ENCODE measurements around the gene NMD3.

Gene NMD3

GRCh38 chr3:161284989-161285388 lies 63.9 kb downstream of the NMD3 start:
- no peak overlapping the region for H3K4me3 ChIP-seq (ENCODE audit: low read depth, low read length)
- no peaks in the 10 kb centered on the region for H3K27me3 ChIP-seq (ENCODE audit: control insufficient read depth, insufficient read depth, low read length)
- H3K27ac ChIP-seq (ENCODE audit: low read depth, low read length), result no peak overlapping the region
- H3K9me3 ChIP-seq (ENCODE audit: control insufficient read depth, insufficient read depth, low read length), result no peaks in the 10 kb centered on the region
- H3K4me1 ChIP-seq (ENCODE audit: control insufficient read depth, insufficient read depth, low read length), result no peaks in the 10 kb centered on the region
- no peak overlapping the region for H3K9ac ChIP-seq (ENCODE audit: low read depth, low read length)
- H3K36me3 ChIP-seq (ENCODE audit: control insufficient read depth, insufficient read depth, low read length), result no peaks in the 10 kb centered on the region

- Histone ChIP-seq H3K9ac (ENCODE audit: low read depth, low read length) (no peak overlapping the region), H3K36me3 (ENCODE audit: control insufficient read depth, insufficient read depth, low read length) (no peaks in the 10 kb centered on the region), H3K4me3 (ENCODE audit: low read depth, low read length) (no peak overlapping the region), H3K9me3 (ENCODE audit: control insufficient read depth, insufficient read depth, low read length) (no peaks in the 10 kb centered on the region), H3K27me3 (ENCODE audit: control insufficient read depth, insufficient read depth, low read length) (no peaks in the 10 kb centered on the region), H3K4me1 (ENCODE audit: control insufficient read depth, insufficient read depth, low read length) (no peaks in the 10 kb centered on the region), H3K27ac (ENCODE audit: low read depth, low read length) (no peak overlapping the region)
Observed at GRCh38 chr3:161289174-161289573, 68.1 kb downstream of the NMD3 start.

- H3K9ac ChIP-seq (ENCODE audit: low read depth, low read length), result no peak overlapping the region
- no peak overlapping the region for H3K27ac ChIP-seq (ENCODE audit: low read depth, low read length)
- H3K36me3 ChIP-seq (ENCODE audit: control insufficient read depth, insufficient read depth, low read length), result no peaks in the 10 kb centered on the region
- no peak overlapping the region for H3K4me3 ChIP-seq (ENCODE audit: low read depth, low read length)
- no peaks in the 10 kb centered on the region for H3K9me3 ChIP-seq (ENCODE audit: control insufficient read depth, insufficient read depth, low read length)
- H3K27me3 ChIP-seq (ENCODE audit: control insufficient read depth, insufficient read depth, low read length), result no peaks in the 10 kb centered on the region
- H3K4me1 ChIP-seq (ENCODE audit: control insufficient read depth, insufficient read depth, low read length), result no peaks in the 10 kb centered on the region
Observed at GRCh38 chr3:161291191-161291901, 70.2 kb downstream of the NMD3 start.

GRCh38 chr3:161293381-161293780 lies 72.3 kb downstream of the NMD3 start:
- Histone ChIP-seq H3K36me3 (ENCODE audit: control insufficient read depth, insufficient read depth, low read length) (no peaks in the 10 kb centered on the region), H3K9ac (ENCODE audit: low read depth, low read length) (no peak overlapping the region), H3K27me3 (ENCODE audit: control insufficient read depth, insufficient read depth, low read length) (no peaks in the 10 kb centered on the region), H3K9me3 (ENCODE audit: control insufficient read depth, insufficient read depth, low read length) (no peaks in the 10 kb centered on the region), H3K4me3 (ENCODE audit: low read depth, low read length) (no peak overlapping the region), H3K4me1 (ENCODE audit: control insufficient read depth, insufficient read depth, low read length) (no peaks in the 10 kb centered on the region), H3K27ac (ENCODE audit: low read depth, low read length) (no peak overlapping the region)

GRCh38 chr3:161295325-161295724 lies 74.2 kb downstream of the NMD3 start:
- Histone ChIP-seq H3K27me3 (ENCODE audit: control insufficient read depth, insufficient read depth, low read length) (no peaks in the 10 kb centered on the region), H3K4me3 (ENCODE audit: low read depth, low read length) (no peak overlapping the region), H3K9ac (ENCODE audit: low read depth, low read length) (no peak overlapping the region), H3K9me3 (ENCODE audit: control insufficient read depth, insufficient read depth, low read length) (peaks cover 6% of the 10 kb centered on the region; the same call in 1 of the 2 replicates), H3K27ac (ENCODE audit: low read depth, low read length) (no peak overlapping the region), H3K4me1 (ENCODE audit: control insufficient read depth, insufficient read depth, low read length) (no peaks in the 10 kb centered on the region), H3K36me3 (ENCODE audit: control insufficient read depth, insufficient read depth, low read length) (no peaks in the 10 kb centered on the region)

- Histone ChIP-seq H3K4me3 (ENCODE audit: low read depth, low read length) (no peak overlapping the region), H3K9ac (ENCODE audit: low read depth, low read length) (no peak overlapping the region), H3K27ac (ENCODE audit: low read depth, low read length) (no peak overlapping the region), H3K27me3 (ENCODE audit: control insufficient read depth, insufficient read depth, low read length) (no peaks in the 10 kb centered on the region), H3K36me3 (ENCODE audit: control insufficient read depth, insufficient read depth, low read length) (no peaks in the 10 kb centered on the region), H3K9me3 (ENCODE audit: control insufficient read depth, insufficient read depth, low read length) (peaks cover 6% of the 10 kb centered on the region; the same call in 1 of the 2 replicates), H3K4me1 (ENCODE audit: control insufficient read depth, insufficient read depth, low read length) (no peaks in the 10 kb centered on the region)
Observed at GRCh38 chr3:161296814-161297213, 75.7 kb downstream of the NMD3 start.

All from HUES48 (cell line).